Measurements from ENCODE around the gene KCND3.

- TF ChIP-seq CTCF (IDR thresholded peaks at IDR 0.05; ENCODE audit: low read depth, low read length) (no peak), EZH2phosphoT487 (IDR thresholded peaks at IDR 0.05; ENCODE audit: low read depth) (no peak)
These were observed 126.9 kb downstream of the KCND3 start for GRCh38 chr1:111862599-111862998.
